IPS-11a (cell line): ENCODE measurements around the gene REEP1.
"Not testable (repeated sequence)": the region's sequence is repeated elsewhere in the genome, so short reads cannot be mapped to it uniquely, and the experiment has no call there.

Experiments used
- H3K4me3 ChIP-seq: one replicate; pipeline ENCODE4 v1.5.1; 2013; ENCODE audit warnings: low read depth, low read length, control low read depth

The REEP1 gene

GRCh38 chr2:86202336-86202692 is 135.1 kb downstream of the REEP1 start:
- no peak overlapping the region for H3K4me3 ChIP-seq

- no peak overlapping the region for H3K4me3 ChIP-seq
These were observed 135.6 kb downstream of the REEP1 start for GRCh38 chr2:86201671-86202335.

GRCh38 chr2:86200564-86200963 is 136.9 kb downstream of the REEP1 start:
- H3K4me3 ChIP-seq = not testable (repeated sequence)

- peak overlapping the region; percentile 97 for H3K4me3 ChIP-seq
These were observed 137.6 kb downstream of the REEP1 start for GRCh38 chr2:86199834-86200177.

- H3K4me3 ChIP-seq = peak overlapping the region; percentile 87
These were observed 141.5 kb downstream of the REEP1 start for GRCh38 chr2:86195808-86196387.

GRCh38 chr2:86195055-86195807 is 142.2 kb downstream of the REEP1 start, which contains the start of gene IMMT:
Gene IMMT (minus strand): TSS chr2:86195462. CDS start chr2:86195382, 80 bp downstream.
- peak within 1 kb of the TSS; percentile 87 for H3K4me3 ChIP-seq

- H3K4me3 ChIP-seq = peak overlapping the region; percentile 87
These were observed 142.7 kb downstream of the REEP1 start for GRCh38 chr2:86194751-86195054.

GRCh38 chr2:86193901-86194567 is 143.4 kb downstream of the REEP1 start:
- H3K4me3 ChIP-seq = peak overlapping the region; percentile 87

- no peak overlapping the region for H3K4me3 ChIP-seq
These were observed 147.5 kb downstream of the REEP1 start for GRCh38 chr2:86189782-86190416.

- H3K4me3 ChIP-seq = no peak overlapping the region
These were observed 151.0 kb downstream of the REEP1 start for GRCh38 chr2:86186431-86186830.

- no peak overlapping the region for H3K4me3 ChIP-seq
These were observed 151.8 kb downstream of the REEP1 start for GRCh38 chr2:86185517-86186212.

GRCh38 chr2:86176597-86176996 is 160.8 kb downstream of the REEP1 start:
- no peak overlapping the region for H3K4me3 ChIP-seq

GRCh38 chr2:86175828-86176227 is 161.6 kb downstream of the REEP1 start:
- H3K4me3 ChIP-seq = no peak overlapping the region

- H3K4me3 ChIP-seq = no peak overlapping the region
These were observed 163.0 kb downstream of the REEP1 start for GRCh38 chr2:86174445-86174844.

- H3K4me3 ChIP-seq = no peak overlapping the region
These were observed 164.8 kb downstream of the REEP1 start for GRCh38 chr2:86172610-86173009.

- H3K4me3 ChIP-seq = no peak overlapping the region
These were observed 166.1 kb downstream of the REEP1 start for GRCh38 chr2:86171295-86171694.

- no peak overlapping the region for H3K4me3 ChIP-seq
These were observed 167.0 kb downstream of the REEP1 start for GRCh38 chr2:86170449-86170848.
